ENCODE data around the gene TBL2. TPM values are rescaled to one million over a fixed set of nuclear protein-coding genes. Genes with fewer than 3 reads are reported as not detected.
"Not testable (repeated sequence)": the region's sequence is repeated elsewhere in the genome, so short reads cannot be mapped to it uniquely, and the experiment has no call there.

Gene TBL2
- polyA plus RNA-seq, 3 donors from 2014 or later = 19.3 to 32.4 (median 21.7) TPM

DNA sequence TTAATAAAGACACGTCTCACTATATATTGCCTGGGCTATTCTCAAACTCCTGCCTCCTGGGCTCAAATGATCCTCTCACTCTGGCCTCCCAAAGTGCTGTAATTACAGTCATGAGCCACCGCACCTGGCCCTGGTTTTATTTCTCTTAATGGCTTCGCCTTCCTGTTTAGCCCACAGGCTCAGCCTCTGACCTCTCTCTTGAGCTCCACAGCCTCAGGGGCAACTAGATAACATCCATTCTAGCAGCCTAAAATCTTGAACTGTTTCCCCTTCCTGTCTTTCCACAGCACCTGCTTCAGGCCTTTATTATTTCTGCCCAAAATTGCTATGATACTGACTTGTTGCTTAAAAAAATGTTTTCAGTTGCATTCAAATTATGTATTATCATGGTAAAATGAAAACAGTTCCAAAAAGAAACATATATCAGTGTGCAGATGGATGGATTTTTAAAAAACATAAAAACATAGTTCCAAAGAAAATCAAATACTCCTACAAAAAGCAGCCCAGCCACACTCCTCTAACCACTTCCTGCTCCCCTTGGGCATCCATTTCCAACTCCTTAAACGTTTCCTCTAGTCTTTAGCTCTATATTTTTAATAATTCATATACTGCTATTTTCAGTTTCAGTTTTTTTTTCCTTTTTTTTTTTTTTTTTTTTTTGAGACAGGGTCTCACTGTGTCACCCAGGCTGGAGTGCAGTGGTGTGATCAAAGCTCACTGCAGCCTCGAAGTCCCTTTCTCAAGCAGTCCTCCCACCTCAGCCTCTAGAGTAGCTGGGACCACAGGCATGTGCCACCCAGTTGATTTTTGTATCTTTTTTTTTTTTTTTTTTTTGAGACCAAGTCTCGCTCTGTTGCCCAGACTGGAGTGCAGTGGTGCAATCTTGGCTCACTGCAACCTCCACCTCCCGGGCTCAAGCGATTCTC is 51.2 kb downstream of the TBL2 start:
- no peak for DNase-seq
- Mint-ChIP-seq H3K36me3 (no peaks in the 10 kb centered on the region), H3K4me3 (peak overlapping the region; percentile 39 to 72 (median 70)), H3K27ac (peak overlapping the region; percentile 66 to 90 (median 83)), H3K4me1 (peaks cover 35 to 46% of the 10 kb centered on the region in 2 donors), H3K9me3 (no peaks in the 10 kb centered on the region), H3K27me3 (ENCODE audit: low read depth in 3 of 3) (peaks cover 3 to 7% (median 5%) of the 10 kb centered on the region in 3 donors)

DNA sequence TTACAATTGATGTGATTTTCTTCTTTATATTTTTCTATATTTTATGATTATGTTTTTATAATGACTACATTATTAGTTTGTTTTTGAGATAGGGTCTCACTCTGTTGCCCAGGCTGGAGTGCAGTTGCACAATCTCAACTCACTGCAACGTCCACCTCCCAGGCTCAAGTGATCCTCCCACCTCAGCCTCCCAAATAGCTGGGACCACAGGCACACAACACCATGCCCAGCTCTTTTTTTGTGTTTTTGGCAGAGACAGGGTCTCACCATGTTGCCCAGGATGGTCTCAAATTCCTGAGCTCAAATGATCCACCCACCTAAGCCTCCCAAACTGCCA is 52.3 kb downstream of the TBL2 start:
- not testable (repeated sequence) for H3K36me3 Mint-ChIP-seq; H3K27me3 Mint-ChIP-seq (ENCODE audit: low read depth in 3 of 3); DNase-seq; H3K9me3 Mint-ChIP-seq
- Mint-ChIP-seq H3K4me3 (peak overlapping the region in 3 of 5 donors; percentile 72 to 81 (median 77)), H3K27ac (peak overlapping the region in 1 of 6 donors; percentile 75), H3K4me1 (peaks cover 38 to 49% of the 10 kb centered on the region in 2 donors)

- Mint-ChIP-seq H3K4me3 (peak within 1 kb of the TSS; percentile 94 to 100 (median 99)), H3K27me3 (ENCODE audit: low read depth in 3 of 3) (peaks cover 5 to 13% (median 10%) of the 10 kb centered on the region in 3 donors), H3K9me3 (no peaks in the 10 kb centered on the region), H3K27ac (peak within 1 kb of the TSS; percentile 98 to 100 (median 99)), H3K36me3 (no peaks in the 10 kb centered on the region), H3K4me1 (peaks cover 65 to 77% of the 10 kb centered on the region in 2 donors)
- DNase-seq = peak; percentile 95 to 96 (median 95)
These were observed 56.1 kb downstream of the TBL2 start, which contains the start of gene BAZ1B for GRCh38 chr7:73522105-73522872. Gene BAZ1B, minus strand, starts transcription at chr7:73522293. Its CDS starts 360 bp downstream, at chr7:73521933.

- no peak for DNase-seq
These were observed 56.7 kb downstream of the TBL2 start for GRCh38 chr7:73521636-73522104.

GRCh38 chr7:73520673-73521635 is 57.4 kb downstream of the TBL2 start:
- H3K4me1 Mint-ChIP-seq = peaks cover 63 to 71% of the 10 kb centered on the region in 2 donors
- H3K27me3 Mint-ChIP-seq (ENCODE audit: low read depth in 3 of 3) = peaks cover 5 to 13% (median 10%) of the 10 kb centered on the region in 3 donors
- no peaks in the 10 kb centered on the region for H3K36me3 Mint-ChIP-seq
- H3K4me3 Mint-ChIP-seq = peak overlapping the region; percentile 87 to 93 (median 91)
- H3K27ac Mint-ChIP-seq = peak overlapping the region; percentile 86 to 94 (median 88)
- no peak for DNase-seq
- no peaks in the 10 kb centered on the region for H3K9me3 Mint-ChIP-seq

More at GRCh38 chr7:73521636-73522104, 56.7 kb downstream of the TBL2 start:
- H3K4me1 Mint-ChIP-seq = peaks cover 63 to 74% of the 10 kb centered on the region in 2 donors
- peak overlapping the region in 4 of 5 donors; percentile 53 to 100 (median 99) for H3K4me3 Mint-ChIP-seq
- H3K27me3 Mint-ChIP-seq (ENCODE audit: low read depth in 3 of 3) = peaks cover 5 to 13% (median 10%) of the 10 kb centered on the region in 3 donors
- H3K27ac Mint-ChIP-seq = peak overlapping the region in 1 of 6 donors; percentile 100
- H3K36me3 Mint-ChIP-seq = no peaks in the 10 kb centered on the region
- no peaks in the 10 kb centered on the region for H3K9me3 Mint-ChIP-seq

DNA sequence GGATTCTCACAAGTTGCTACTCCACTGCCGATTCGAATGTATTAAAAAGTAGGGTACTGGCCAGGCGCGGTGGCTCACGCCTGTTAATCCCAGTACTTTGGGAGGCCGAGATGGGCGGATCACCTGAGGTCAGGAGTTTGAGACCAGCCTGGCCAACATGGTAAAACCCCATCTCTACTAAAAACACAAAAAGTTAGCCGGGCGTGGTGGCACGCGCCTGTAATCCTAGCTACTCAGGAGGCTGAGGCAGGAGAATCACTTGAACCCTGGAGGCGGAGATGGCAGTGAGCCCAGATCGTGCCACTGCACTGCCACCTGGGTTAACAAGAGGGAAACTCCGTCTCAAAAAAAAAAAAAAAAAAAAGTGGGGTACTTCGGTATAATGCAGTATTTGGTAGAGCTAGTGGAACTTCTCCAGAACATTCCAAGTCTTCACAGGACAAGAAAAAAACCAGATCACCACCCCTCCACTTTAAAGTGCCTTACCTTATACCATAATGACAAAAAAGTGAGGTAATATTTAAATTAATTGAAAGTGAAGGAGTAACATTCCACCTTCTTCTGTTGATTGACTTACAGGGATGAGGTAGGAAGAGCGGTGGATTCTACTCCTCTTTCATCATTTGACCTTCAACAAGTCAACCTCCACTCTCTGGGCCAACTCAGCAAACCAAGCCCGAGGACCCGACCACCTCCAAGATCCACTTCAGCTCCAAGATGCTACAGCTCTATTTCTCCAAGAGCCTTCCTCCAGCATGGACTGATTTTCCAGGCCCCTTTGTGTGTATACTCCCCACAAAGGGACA is 58.3 kb downstream of the TBL2 start:
- Mint-ChIP-seq H3K27me3 (ENCODE audit: low read depth in 3 of 3) (peaks cover 5 to 13% (median 10%) of the 10 kb centered on the region in 3 donors), H3K27ac (peak overlapping the region; percentile 86 to 94 (median 88)), H3K4me3 (peak overlapping the region; percentile 87 to 93 (median 91)), H3K4me1 (peaks cover 55 to 66% of the 10 kb centered on the region in 2 donors), H3K9me3 (no peaks in the 10 kb centered on the region), H3K36me3 (peaks cover 0 to 2% (median 0%) of the 10 kb centered on the region in 3 donors)
- no peak for DNase-seq

DNA sequence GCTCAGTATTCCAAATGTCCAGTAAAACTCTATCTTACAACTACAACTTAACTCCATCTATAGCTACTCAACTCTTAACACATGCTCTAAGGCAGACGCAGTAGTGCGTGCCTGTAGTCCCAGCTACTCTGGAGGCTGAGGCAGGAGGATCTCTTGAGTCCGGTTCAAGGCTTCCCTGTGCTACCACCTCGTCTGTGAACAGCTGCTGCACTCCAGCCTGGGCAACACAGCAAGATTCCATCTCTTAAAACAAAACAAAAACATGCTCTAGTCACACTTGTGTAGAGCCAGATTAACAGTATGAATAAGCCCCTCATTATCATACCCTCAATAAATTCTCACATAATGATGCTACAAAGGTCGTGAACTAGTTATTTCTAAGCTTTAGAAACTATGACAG is 59.9 kb downstream of the TBL2 start:
- Mint-ChIP-seq H3K4me3 (peak overlapping the region in 4 of 5 donors; percentile 21 to 87 (median 48)), H3K9me3 (no peaks in the 10 kb centered on the region), H3K36me3 (peaks cover 0 to 7% (median 4%) of the 10 kb centered on the region in 3 donors), H3K27me3 (ENCODE audit: low read depth in 3 of 3) (peaks cover 5 to 13% (median 10%) of the 10 kb centered on the region in 3 donors), H3K27ac (peak overlapping the region in 4 of 6 donors; percentile 37 to 75 (median 61)), H3K4me1 (peaks cover 55 to 69% of the 10 kb centered on the region in 2 donors)
- DNase-seq = no peak

Other genes with a start within 250 kb of the TBL2 start
- gene FZD9, start 144.8 kb downstream of the TBL2 start, polyA plus RNA-seq = under 1 TPM in 1 of 3 donors, not detected in 2; 0.37 TPM
- 10 to 100 TPM in 1 of 3 donors, 1 to 10 TPM in 2; 3.6 to 23.4 (median 7.4) TPM for gene BAZ1B, start 56.3 kb downstream of the TBL2 start, polyA plus RNA-seq
- 100 to 1,000 TPM in 1 of 3 donors, 10 to 100 TPM in 2; 89.1 to 103 (median 95.5) TPM for gene BCL7B, start 20.9 kb downstream of the TBL2 start, polyA plus RNA-seq
- gene MLXIPL, start 45.9 kb upstream of the TBL2 start, polyA plus RNA-seq = not detected
- under 1 TPM in 1 of 3 donors, not detected in 2; 0.39 TPM for gene VPS37D, start 89.3 kb upstream of the TBL2 start, polyA plus RNA-seq
- 1 to 10 TPM; 3.3 to 8.8 (median 7.3) TPM for gene DNAJC30, start 104.9 kb upstream of the TBL2 start, polyA plus RNA-seq
- gene BUD23, start 105.0 kb upstream of the TBL2 start, polyA plus RNA-seq = 100 to 1,000 TPM; 121 to 208 (median 122) TPM
- 1 to 10 TPM; 2.1 to 5.3 (median 4.0) TPM for gene STX1A, start 141.1 kb upstream of the TBL2 start, polyA plus RNA-seq
- 10 to 100 TPM; 12.7 to 19.4 (median 16.5) TPM for gene ABHD11, start 160.2 kb upstream of the TBL2 start, polyA plus RNA-seq
- not detected for gene CLDN3, start 191.7 kb upstream of the TBL2 start, polyA plus RNA-seq